Measurements from ENCODE around the gene CHST11.
"Not testable (repeated sequence)": the region's sequence is repeated elsewhere in the genome, so short reads cannot be mapped to it uniquely, and the experiment has no call there.

Gene CHST11

DNA sequence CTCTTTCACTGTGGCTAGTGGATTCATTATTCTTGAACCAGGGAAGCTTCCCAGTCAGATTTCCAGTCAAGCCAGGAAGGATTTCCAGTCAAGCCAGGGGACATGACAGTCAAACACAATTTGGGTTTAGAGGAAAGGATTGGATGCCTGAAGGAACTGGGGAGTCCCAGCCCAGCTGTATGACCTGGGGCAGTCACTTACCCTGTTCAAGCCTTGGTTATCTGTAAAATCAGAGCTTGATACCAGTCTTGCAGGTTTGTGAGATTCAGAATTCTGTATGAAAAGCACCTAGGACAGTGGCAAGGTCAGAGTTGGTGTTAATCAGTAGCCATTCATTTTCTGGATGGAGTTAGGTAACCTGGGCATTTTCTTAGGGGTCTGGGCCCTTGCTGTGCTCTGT, 152.7 kb downstream of the CHST11 start:
- TF ChIP-seq CTCF (IDR thresholded peaks at IDR 0.05; ENCODE audit: borderline replicate concordance, control extremely low read depth, extremely low read depth, insufficient read depth, missing control alignments) = no peak
- DNase-seq (ENCODE audit: low spot score) = no peak
- in situ Hi-C loops (cut with MboI; ENCODE audit: low sequenced_read_pairs, unreplicated experiment) = no loop called here

GRCh38 chr12:104610513-104611235, 153.9 kb downstream of the CHST11 start:
- in situ Hi-C loops (cut with MboI; ENCODE audit: low sequenced_read_pairs, unreplicated experiment) = no loop called here

DNA sequence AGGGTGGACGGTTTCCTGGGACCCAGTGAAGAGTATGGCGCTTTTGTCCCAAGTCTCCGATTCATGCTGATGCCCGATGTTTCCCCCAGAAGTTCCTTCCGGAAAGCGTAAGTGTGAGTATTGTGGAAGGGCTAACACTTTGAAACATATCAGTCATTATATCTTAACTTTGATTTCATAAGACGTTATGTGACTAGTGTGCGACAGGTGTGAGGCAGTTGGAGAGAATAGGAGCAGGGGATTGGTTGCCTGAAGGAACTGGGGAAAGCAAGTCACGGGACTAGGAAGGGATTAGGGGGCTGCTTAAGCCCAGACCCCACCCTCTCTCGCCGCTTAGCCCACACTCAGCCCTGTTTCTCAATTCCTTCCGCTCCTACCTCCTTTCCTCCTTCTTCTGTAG, 154.9 kb downstream of the CHST11 start:
- in situ Hi-C loops (cut with MboI; ENCODE audit: low sequenced_read_pairs, unreplicated experiment) = no loop called here
- no peak for DNase-seq (ENCODE audit: low spot score)
- TF ChIP-seq CTCF (IDR thresholded peaks at IDR 0.05; ENCODE audit: borderline replicate concordance, control extremely low read depth, extremely low read depth, insufficient read depth, missing control alignments) = no peak

More at GRCh38 chr12:104610513-104611235, 153.9 kb downstream of the CHST11 start:
- no peak for DNase-seq (ENCODE audit: low spot score)
- no peak for TF ChIP-seq CTCF (IDR thresholded peaks at IDR 0.05; ENCODE audit: borderline replicate concordance, control extremely low read depth, extremely low read depth, insufficient read depth, missing control alignments)

- DNase-seq (ENCODE audit: low spot score); in situ Hi-C loops (cut with MboI; ENCODE audit: low sequenced_read_pairs, unreplicated experiment): not testable (repeated sequence)
Measured at GRCh38 chr12:104613372-104613771, 156.6 kb downstream of the CHST11 start.

DNA sequence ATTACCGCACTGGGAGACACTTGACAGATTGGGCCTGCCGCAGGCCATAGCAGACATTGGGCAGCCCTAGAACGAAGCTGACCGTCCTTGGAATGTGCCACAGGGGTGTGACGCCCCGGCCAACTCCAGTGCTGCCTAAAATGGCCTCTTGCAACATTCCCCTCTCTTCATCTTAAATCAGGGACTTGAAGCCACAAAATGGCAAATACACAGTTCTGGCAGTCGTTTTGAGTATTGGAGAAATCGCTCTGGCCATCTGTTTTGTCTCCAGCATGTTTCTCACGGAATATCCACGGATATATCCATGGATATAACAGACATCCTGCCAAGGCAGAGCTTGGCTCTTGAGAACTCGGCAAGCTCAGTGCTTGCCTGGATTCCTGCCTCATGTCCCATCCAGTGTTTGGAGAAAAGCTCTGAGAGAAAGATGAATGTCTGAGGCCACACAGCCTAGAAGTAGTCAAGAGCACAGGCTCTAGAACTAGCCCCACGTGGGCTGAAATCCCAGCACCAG, 158.4 kb downstream of the CHST11 start:
- TF ChIP-seq CTCF (IDR thresholded peaks at IDR 0.05; ENCODE audit: borderline replicate concordance, control extremely low read depth, extremely low read depth, insufficient read depth, missing control alignments) = no peak
- DNase-seq (ENCODE audit: low spot score) = no peak
- in situ Hi-C loops (cut with MboI; ENCODE audit: low sequenced_read_pairs, unreplicated experiment) = no loop called here

DNA sequence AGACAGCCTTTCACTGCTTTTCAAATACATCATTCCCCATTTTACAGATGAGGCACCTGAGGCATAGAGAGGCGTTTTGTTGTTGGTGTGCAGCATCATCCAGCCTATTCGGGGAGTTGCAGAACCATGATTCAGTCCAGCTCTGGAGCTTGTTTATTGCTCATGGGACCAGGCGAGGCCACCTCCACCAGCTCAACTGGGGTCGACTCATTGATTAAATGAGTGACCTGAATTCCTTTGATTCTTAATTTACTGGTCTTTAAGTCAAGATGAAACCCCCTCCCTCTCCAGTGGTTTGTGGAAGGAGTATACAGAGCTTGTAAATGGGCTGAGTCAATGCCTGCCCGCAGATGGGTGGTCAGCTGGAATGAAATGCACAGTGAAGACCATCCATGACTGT, 161.9 kb downstream of the CHST11 start:
- in situ Hi-C loops (cut with MboI; ENCODE audit: low sequenced_read_pairs, unreplicated experiment) = no loop called here
- TF ChIP-seq CTCF (IDR thresholded peaks at IDR 0.05; ENCODE audit: borderline replicate concordance, control extremely low read depth, extremely low read depth, insufficient read depth, missing control alignments) = no peak
- no peak for DNase-seq (ENCODE audit: low spot score)

- in situ Hi-C loops (cut with MboI; ENCODE audit: low sequenced_read_pairs, unreplicated experiment) = no loop called here
- no peak for TF ChIP-seq CTCF (IDR thresholded peaks at IDR 0.05; ENCODE audit: borderline replicate concordance, control extremely low read depth, extremely low read depth, insufficient read depth, missing control alignments)
- no peak for DNase-seq (ENCODE audit: low spot score)
Measured at GRCh38 chr12:104619305-104619704, 162.6 kb downstream of the CHST11 start.
